ENCODE data around the gene IRX3.

Gene IRX3

DNA sequence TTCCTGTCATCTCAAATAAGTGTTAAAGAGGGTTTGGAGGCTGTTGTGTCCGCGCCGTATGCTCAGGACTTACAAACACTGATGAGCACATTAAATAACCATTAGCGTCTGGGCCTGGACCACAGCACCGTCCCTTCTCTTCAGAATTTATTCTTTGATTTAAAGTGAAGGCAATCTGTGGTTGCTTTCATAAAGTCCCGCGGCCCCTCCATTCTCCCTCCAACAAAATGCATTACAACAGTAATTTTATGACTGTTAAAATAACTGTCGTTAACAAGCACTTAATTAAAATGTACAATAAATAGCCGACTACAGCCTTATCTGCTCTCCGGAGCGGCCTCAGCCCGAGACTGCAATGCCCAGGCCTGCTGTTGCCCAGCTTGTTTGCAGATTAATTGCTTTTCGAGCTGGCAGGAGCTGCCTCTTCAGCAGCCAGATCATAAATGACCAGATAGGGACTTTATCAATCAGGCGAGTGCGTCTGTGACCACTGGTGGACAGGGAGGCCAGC is 30.6 kb upstream of the IRX3 start:
- Histone ChIP-seq H3K36me3 (ENCODE audit: control insufficient read depth in 2 of 2, insufficient read depth in 2 of 2, low read length in 2 of 2) (no peaks in the 10 kb centered on the region), H3K27ac (ENCODE audit: low read length) (no peak overlapping the region), H3K4me1 (ENCODE audit: control insufficient read depth, insufficient read depth, low read length) (no peaks in the 10 kb centered on the region), H3K9me3 (ENCODE audit: control insufficient read depth in 2 of 2, low read length in 2 of 2) (no peaks in the 10 kb centered on the region), H3K9ac (ENCODE audit: low read length in 2 of 2) (no peak overlapping the region), H3K4me3 (ENCODE audit: low read length in 2 of 2) (no peak overlapping the region), H3K27me3 (ENCODE audit: control insufficient read depth in 1 of 2, insufficient read depth in 2 of 2, low read length in 2 of 2) (no peaks in the 10 kb centered on the region)

DNA sequence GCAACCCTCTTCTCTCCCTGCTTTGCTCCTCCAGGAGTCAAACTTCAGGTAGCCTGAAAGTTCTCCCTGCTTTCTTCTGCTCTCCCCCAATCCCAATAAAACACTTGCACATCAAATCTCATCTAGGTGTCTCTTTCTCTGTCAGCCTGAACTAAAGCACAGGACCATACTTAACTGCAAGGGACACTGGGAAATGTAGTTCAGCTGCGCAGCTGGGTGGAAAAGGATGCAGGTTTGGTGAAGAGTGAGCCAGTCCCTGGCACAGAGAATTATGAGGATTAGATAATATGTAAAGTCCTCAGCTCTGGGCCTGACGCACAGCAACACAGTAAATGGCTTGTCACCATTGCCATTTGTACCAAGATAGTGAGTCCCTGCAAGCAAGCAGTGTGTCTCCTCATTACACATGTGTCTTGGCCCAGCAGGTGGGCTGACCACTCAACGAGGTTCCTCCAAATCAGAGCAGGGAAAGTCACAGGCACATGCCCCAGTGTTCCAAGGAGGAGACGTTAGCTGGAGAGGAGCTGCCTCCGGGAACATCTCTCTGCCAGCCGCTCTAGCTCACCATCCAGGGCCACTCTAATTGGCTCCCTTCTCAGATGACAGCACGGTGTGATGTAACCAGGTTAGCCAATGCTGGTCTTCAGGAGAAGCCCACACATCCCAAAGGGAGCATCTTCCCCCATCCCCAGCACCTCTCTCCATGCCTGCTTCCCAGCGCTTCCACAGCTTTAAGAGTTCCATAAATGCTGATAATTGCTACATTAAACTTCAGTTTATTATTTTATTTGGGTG is 29.7 kb upstream of the IRX3 start:
- H3K4me1 ChIP-seq (ENCODE audit: control insufficient read depth, insufficient read depth, low read length) = no peaks in the 10 kb centered on the region
- H3K27me3 ChIP-seq (ENCODE audit: control insufficient read depth in 1 of 2, insufficient read depth in 2 of 2, low read length in 2 of 2) = peaks cover 0 to 4% of the 10 kb centered on the region in 2 donors
- H3K27ac ChIP-seq (ENCODE audit: low read length) = no peak overlapping the region
- no peaks in the 10 kb centered on the region for H3K9me3 ChIP-seq (ENCODE audit: control insufficient read depth in 2 of 2, low read length in 2 of 2)
- H3K9ac ChIP-seq (ENCODE audit: low read length in 2 of 2) = no peak overlapping the region
- no peak overlapping the region for H3K4me3 ChIP-seq (ENCODE audit: low read length in 2 of 2)
- no peaks in the 10 kb centered on the region for H3K36me3 ChIP-seq (ENCODE audit: control insufficient read depth in 2 of 2, insufficient read depth in 2 of 2, low read length in 2 of 2)

DNA sequence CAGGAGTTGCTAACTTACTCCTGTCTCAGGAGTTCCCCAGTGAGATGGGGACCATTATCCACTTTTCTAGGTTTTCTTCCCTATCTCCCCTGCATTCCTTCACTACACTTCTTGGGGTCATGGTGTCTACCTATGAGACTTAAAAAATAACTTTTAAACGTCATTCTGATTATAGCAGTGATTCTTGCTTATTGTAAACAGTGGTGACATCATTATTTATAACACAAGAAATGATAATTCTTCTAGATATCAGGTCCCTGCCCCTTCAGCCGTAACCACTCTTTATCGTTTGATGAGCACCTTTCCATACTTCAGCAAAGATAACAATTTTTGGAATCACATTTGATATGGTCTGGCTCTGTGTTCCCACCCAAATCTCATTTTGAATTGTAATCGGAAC is 27.2 kb upstream of the IRX3 start:
- Histone ChIP-seq H3K4me3 (ENCODE audit: low read length in 2 of 2) (no peak overlapping the region), H3K27ac (ENCODE audit: low read length) (no peak overlapping the region), H3K27me3 (ENCODE audit: control insufficient read depth in 1 of 2, insufficient read depth in 2 of 2, low read length in 2 of 2) (peaks cover 2 to 4% of the 10 kb centered on the region in 2 donors), H3K9me3 (ENCODE audit: control insufficient read depth in 2 of 2, low read length in 2 of 2) (no peaks in the 10 kb centered on the region), H3K4me1 (ENCODE audit: control insufficient read depth, insufficient read depth, low read length) (no peaks in the 10 kb centered on the region), H3K36me3 (ENCODE audit: control insufficient read depth in 2 of 2, insufficient read depth in 2 of 2, low read length in 2 of 2) (no peaks in the 10 kb centered on the region), H3K9ac (ENCODE audit: low read length in 2 of 2) (no peak overlapping the region)

DNA sequence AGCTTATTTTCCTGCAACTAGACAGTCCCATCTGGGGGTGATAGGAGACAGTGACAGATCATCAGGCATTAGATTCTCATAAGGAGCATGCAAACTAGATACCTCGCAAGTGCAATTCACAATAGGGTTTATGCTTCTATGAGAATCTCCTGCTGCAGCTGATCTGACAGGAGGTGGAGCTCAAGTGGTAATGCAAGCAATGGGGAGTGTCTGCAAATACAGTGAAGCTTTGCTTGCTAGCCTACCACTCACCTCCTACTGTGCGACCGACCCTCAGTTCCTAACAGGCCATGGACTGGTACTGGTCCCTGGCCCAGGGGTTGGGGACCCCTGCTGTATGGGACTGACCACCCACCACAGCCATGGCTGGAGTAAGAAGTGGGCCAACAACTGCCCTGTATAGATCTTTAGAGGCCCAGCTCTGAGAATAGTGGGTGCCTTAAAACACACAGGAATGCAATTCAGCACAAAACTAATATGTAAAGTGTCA is 26.0 kb upstream of the IRX3 start:
- H3K9me3 ChIP-seq (ENCODE audit: control insufficient read depth in 2 of 2, low read length in 2 of 2) = no peaks in the 10 kb centered on the region
- H3K27me3 ChIP-seq (ENCODE audit: control insufficient read depth in 1 of 2, insufficient read depth in 2 of 2, low read length in 2 of 2) = peaks cover 2 to 4% of the 10 kb centered on the region in 2 donors
- H3K4me3 ChIP-seq (ENCODE audit: low read length in 2 of 2) = no peak overlapping the region
- H3K27ac ChIP-seq (ENCODE audit: low read length) = no peak overlapping the region
- no peaks in the 10 kb centered on the region for H3K36me3 ChIP-seq (ENCODE audit: control insufficient read depth in 2 of 2, insufficient read depth in 2 of 2, low read length in 2 of 2)
- no peak overlapping the region for H3K9ac ChIP-seq (ENCODE audit: low read length in 2 of 2)
- no peaks in the 10 kb centered on the region for H3K4me1 ChIP-seq (ENCODE audit: control insufficient read depth, insufficient read depth, low read length)

DNA sequence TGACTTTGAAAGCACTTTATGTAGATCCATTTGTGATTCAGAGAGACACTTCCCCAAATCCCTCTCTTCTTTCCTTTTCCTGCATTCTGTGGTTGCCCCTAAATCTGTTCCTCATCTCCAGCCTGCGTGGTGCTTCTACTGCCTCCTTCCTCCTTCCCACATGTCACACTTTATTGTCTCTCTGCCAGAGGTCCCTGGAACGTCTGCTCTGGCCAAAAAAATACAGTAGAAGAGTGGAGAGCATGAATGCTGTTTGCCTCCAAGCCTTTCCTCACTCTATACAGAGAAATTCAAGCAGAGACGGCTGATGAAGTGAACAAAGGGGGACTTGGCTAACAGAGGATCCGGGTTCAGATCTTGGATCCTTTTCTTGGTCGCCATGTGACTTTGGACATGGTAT is 22.8 kb upstream of the IRX3 start:
- Histone ChIP-seq H3K9ac (ENCODE audit: low read length in 2 of 2) (no peak overlapping the region), H3K9me3 (ENCODE audit: control insufficient read depth in 2 of 2, low read length in 2 of 2) (no peaks in the 10 kb centered on the region), H3K4me1 (ENCODE audit: control insufficient read depth, insufficient read depth, low read length) (no peaks in the 10 kb centered on the region), H3K27ac (ENCODE audit: low read length) (no peak overlapping the region), H3K36me3 (ENCODE audit: control insufficient read depth in 2 of 2, insufficient read depth in 2 of 2, low read length in 2 of 2) (no peaks in the 10 kb centered on the region), H3K27me3 (ENCODE audit: control insufficient read depth in 1 of 2, insufficient read depth in 2 of 2, low read length in 2 of 2) (peaks cover 8 to 19% of the 10 kb centered on the region in 2 donors), H3K4me3 (ENCODE audit: low read length in 2 of 2) (no peak overlapping the region)

DNA sequence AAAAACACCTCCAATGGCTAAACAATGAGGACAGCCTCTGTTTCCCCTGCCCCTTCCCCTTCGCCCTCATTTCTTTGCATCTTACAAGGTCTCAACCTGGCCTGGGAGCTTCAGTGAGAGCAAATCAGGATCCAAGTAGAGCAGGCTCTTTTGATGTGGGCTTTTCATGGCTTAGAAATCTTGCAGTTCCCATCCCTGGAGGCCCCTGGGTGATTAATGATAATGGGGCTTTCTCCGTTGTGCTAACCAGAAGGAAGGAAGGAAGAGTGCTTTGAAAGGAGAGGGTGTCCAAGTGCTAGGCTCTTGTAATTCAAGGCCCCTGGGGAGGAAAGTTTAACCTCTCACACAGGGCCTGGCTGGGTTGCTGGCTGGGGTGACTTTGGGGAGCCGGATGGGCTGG is 18.5 kb upstream of the IRX3 start:
- Histone ChIP-seq H3K9me3 (ENCODE audit: control insufficient read depth in 2 of 2, low read length in 2 of 2) (no peaks in the 10 kb centered on the region), H3K27ac (ENCODE audit: low read length) (no peak overlapping the region), H3K4me3 (ENCODE audit: low read length in 2 of 2) (no peak overlapping the region), H3K9ac (ENCODE audit: low read length in 2 of 2) (no peak overlapping the region), H3K36me3 (ENCODE audit: control insufficient read depth in 2 of 2, insufficient read depth in 2 of 2, low read length in 2 of 2) (no peaks in the 10 kb centered on the region), H3K27me3 (ENCODE audit: control insufficient read depth in 1 of 2, insufficient read depth in 2 of 2, low read length in 2 of 2) (peaks cover 7 to 19% of the 10 kb centered on the region in 2 donors), H3K4me1 (ENCODE audit: control insufficient read depth, insufficient read depth, low read length) (no peaks in the 10 kb centered on the region)

DNA sequence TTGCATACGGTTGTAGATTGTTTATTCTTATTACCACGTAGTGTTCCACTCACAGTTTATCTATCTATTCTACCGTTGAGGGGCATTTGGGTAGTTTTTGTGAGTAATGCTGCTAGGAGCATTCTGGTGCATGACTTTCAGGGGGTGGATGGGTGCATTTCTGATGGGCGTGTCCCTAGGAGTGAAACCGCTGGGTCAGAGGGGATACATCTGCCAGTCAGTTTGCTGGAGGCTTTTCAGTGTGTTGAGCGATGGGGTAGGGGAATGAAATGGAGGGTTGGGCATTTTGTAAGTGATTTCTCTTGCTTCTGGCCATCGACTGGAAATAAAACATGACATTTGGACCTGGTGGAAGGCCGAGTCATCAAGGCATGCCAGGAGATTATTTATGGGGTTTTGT is 17.0 kb upstream of the IRX3 start:
- Histone ChIP-seq H3K27ac (ENCODE audit: low read length) (no peak overlapping the region), H3K9ac (ENCODE audit: low read length in 2 of 2) (no peak overlapping the region), H3K36me3 (ENCODE audit: control insufficient read depth in 2 of 2, insufficient read depth in 2 of 2, low read length in 2 of 2) (no peaks in the 10 kb centered on the region), H3K4me3 (ENCODE audit: low read length in 2 of 2) (no peak overlapping the region), H3K9me3 (ENCODE audit: control insufficient read depth in 2 of 2, low read length in 2 of 2) (no peaks in the 10 kb centered on the region), H3K4me1 (ENCODE audit: control insufficient read depth, insufficient read depth, low read length) (no peaks in the 10 kb centered on the region), H3K27me3 (ENCODE audit: control insufficient read depth in 1 of 2, insufficient read depth in 2 of 2, low read length in 2 of 2) (peaks cover 7 to 17% of the 10 kb centered on the region in 2 donors)

DNA sequence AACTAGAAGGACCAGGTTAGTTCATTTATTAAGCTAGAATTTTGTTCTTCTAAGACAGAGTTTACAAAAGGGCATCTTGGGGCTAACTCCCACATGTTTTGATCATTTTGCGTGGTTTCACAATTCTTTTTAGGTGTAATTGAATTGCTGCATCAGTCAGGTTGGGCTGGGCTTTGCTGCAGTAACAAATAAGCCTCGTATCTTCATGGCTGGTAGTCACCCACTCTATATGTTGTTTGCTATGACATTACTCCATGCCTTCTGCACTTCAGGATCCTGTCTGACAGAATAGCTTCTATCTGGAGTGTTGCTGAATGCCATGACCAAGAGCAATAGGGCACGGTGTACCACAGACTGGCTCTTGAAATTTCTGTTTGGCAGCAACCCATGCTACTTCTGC is 10.6 kb upstream of the IRX3 start:
- Histone ChIP-seq H3K4me3 (ENCODE audit: low read length in 2 of 2) (no peak overlapping the region), H3K27me3 (ENCODE audit: control insufficient read depth in 1 of 2, insufficient read depth in 2 of 2, low read length in 2 of 2) (peaks cover 7% of the 10 kb centered on the region in 2 donors), H3K36me3 (ENCODE audit: control insufficient read depth in 2 of 2, insufficient read depth in 2 of 2, low read length in 2 of 2) (no peaks in the 10 kb centered on the region), H3K27ac (ENCODE audit: low read length) (no peak overlapping the region), H3K9ac (ENCODE audit: low read length in 2 of 2) (no peak overlapping the region), H3K9me3 (ENCODE audit: control insufficient read depth in 2 of 2, low read length in 2 of 2) (peaks cover 4 to 12% of the 10 kb centered on the region in 2 donors), H3K4me1 (ENCODE audit: control insufficient read depth, insufficient read depth, low read length) (no peaks in the 10 kb centered on the region)

DNA sequence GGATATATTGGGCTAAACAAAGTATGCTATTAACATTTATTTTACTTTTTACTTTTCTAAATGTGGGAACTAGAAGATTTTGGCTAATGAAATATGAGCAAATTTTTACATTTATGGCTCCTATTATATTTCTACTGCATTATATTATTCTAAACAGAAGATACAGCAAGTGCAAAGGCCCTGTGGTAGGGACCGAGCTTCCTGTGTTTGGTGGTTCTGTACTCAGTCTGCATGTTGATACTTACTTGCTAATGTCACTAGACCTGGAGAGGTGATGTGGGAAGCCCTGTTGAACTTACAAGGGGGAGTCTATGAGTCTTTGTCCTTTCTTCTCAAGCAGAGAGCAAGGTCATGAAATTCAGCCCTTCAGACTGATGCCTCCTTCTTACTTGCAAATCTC is 10.0 kb upstream of the IRX3 start:
- peaks cover 11 to 13% of the 10 kb centered on the region in 2 donors for H3K27me3 ChIP-seq (ENCODE audit: control insufficient read depth in 1 of 2, insufficient read depth in 2 of 2, low read length in 2 of 2)
- H3K4me3 ChIP-seq (ENCODE audit: low read length in 2 of 2) = no peak overlapping the region
- H3K9ac ChIP-seq (ENCODE audit: low read length in 2 of 2) = no peak overlapping the region
- H3K36me3 ChIP-seq (ENCODE audit: control insufficient read depth in 2 of 2, insufficient read depth in 2 of 2, low read length in 2 of 2) = no peaks in the 10 kb centered on the region
- H3K4me1 ChIP-seq (ENCODE audit: control insufficient read depth, insufficient read depth, low read length) = no peaks in the 10 kb centered on the region
- peaks cover 4 to 12% of the 10 kb centered on the region in 2 donors for H3K9me3 ChIP-seq (ENCODE audit: control insufficient read depth in 2 of 2, low read length in 2 of 2)
- H3K27ac ChIP-seq (ENCODE audit: low read length) = no peak overlapping the region

DNA sequence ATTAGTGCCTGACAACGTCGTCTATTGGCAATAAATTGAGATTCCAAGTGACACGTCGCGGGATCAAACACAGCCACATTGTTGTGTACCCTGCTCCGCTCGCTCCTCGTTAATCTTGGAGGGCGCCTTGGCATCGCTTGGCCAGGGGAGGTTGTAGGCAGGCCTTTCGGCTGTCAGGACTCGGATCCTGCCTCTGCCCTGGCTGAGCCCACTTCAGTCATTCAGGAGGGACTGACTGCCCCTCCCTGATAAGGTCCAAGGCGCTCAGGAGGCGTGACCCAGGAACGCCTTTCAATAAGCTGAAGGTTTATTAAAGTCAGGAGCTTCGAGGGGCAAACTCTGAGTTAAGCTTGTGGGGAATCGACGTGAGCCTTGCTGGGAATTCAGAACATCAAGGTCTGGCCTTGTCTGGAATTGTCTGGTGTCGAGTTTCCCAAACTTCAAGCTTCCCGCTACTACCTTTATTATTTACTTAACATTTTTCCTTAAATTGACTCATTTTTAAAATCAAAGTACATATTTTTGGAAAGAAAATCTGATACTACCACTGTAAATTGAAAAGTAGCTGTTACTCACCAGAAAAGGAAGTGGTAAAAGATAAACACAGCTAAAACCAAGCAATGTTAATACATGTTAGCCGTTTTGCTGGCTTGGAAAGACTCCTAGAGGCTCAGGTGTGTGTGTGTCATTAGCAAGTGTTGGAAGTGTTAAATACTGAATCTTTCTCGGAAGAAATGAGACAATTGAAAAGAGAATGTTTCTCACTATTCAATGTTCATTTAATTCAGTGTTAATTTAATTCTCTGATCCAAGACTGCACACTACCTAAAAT is 5.3 kb upstream of the IRX3 start:
- H3K9ac ChIP-seq (ENCODE audit: low read length in 2 of 2) = no peak overlapping the region
- peaks cover 43 to 58% of the 10 kb centered on the region in 2 donors for H3K27me3 ChIP-seq (ENCODE audit: control insufficient read depth in 1 of 2, insufficient read depth in 2 of 2, low read length in 2 of 2)
- no peaks in the 10 kb centered on the region for H3K36me3 ChIP-seq (ENCODE audit: control insufficient read depth in 2 of 2, insufficient read depth in 2 of 2, low read length in 2 of 2)
- H3K4me1 ChIP-seq (ENCODE audit: control insufficient read depth, insufficient read depth, low read length) = peaks cover 15% of the 10 kb centered on the region
- H3K4me3 ChIP-seq (ENCODE audit: low read length in 2 of 2) = no peak overlapping the region
- H3K9me3 ChIP-seq (ENCODE audit: control insufficient read depth in 2 of 2, low read length in 2 of 2) = peaks cover 2 to 4% of the 10 kb centered on the region in 2 donors
- H3K27ac ChIP-seq (ENCODE audit: low read length) = no peak overlapping the region
